GM12878 (cell line): ENCODE measurements around the gene TSPO2.

Source experiments
- MEF2A ChIP-seq: IDR thresholded peaks from 2 replicates; pipeline ENCODE4 v1.6.1; 2011; ENCODE audit warnings: low read depth, mild to moderate bottlenecking, low read length, moderate library complexity; ENCODE audit not compliant: insufficient read depth
- TF ChIP-seq, protein P1 (sequence below): IDR thresholded peaks from 2 replicates; pipeline ENCODE4 v1.6.1; 2011; ENCODE audit warnings: low read depth, mild to moderate bottlenecking, low read length, moderate library complexity, borderline replicate concordance; ENCODE audit errors: extremely low read depth
- TF ChIP-seq, protein P2 (sequence below), 3 experiments: IDR thresholded peaks in 2 of 3; conservative IDR thresholded peaks in 1 of 3; 2 replicates each; pipeline ENCODE4 v1.5.1; 2011; ENCODE audit warnings: low read depth in 3 of 3, low read length in 3 of 3, mild to moderate bottlenecking in 3 of 3, control low read depth in 2 of 3, moderate library complexity in 2 of 3, inconsistent platforms in 1 of 3, mixed read lengths in 1 of 3; ENCODE audit not compliant: control insufficient read depth in 2 of 3, insufficient read depth in 1 of 3; ENCODE audit errors: extremely low read depth in 1 of 3

DNA sequence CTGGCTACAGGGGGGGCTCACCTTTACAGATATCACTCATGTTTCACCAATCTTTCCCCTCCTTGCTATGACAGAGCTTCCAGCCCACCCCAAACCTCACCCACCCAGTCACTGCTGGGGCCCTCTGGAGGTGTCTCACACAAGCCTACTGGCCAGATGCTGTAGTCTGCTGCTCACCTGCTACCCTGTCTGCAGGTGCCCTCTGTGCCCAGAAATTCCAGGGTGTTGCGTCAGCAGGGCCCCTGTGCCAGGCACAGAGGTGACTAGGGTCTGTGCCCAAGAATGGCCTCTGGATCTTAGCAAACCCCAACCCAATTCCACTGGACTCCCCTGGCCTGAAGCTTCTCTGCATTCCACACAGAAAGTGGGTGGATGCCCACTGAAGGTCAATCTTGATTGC is 24.6 kb upstream of the TSPO2 start:
- TF ChIP-seq, protein P1, sequence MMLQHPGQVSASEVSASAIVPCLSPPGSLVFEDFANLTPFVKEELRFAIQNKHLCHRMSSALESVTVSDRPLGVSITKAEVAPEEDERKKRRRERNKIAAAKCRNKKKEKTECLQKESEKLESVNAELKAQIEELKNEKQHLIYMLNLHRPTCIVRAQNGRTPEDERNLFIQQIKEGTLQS = no peak
- TF ChIP-seq, protein P2, sequence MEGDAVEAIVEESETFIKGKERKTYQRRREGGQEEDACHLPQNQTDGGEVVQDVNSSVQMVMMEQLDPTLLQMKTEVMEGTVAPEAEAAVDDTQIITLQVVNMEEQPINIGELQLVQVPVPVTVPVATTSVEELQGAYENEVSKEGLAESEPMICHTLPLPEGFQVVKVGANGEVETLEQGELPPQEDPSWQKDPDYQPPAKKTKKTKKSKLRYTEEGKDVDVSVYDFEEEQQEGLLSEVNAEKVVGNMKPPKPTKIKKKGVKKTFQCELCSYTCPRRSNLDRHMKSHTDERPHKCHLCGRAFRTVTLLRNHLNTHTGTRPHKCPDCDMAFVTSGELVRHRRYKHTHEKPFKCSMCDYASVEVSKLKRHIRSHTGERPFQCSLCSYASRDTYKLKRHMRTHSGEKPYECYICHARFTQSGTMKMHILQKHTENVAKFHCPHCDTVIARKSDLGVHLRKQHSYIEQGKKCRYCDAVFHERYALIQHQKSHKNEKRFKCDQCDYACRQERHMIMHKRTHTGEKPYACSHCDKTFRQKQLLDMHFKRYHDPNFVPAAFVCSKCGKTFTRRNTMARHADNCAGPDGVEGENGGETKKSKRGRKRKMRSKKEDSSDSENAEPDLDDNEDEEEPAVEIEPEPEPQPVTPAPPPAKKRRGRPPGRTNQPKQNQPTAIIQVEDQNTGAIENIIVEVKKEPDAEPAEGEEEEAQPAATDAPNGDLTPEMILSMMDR (IDR thresholded peaks at IDR 0.05 in 2 of 3, conservative IDR thresholded peaks at IDR 0.05 in 1 of 3; ENCODE audit: control insufficient read depth in 2 of 3, extremely low read depth in 1 of 3, insufficient read depth in 1 of 3, low read depth in 3 of 3, low read length in 3 of 3) = no peak
- no peak for TF ChIP-seq MEF2A
